GM10266 (cell line): ENCODE measurements around the gene ITGB6.

ENCODE experiments used
- DNase-seq: peaks from one replicate; pipeline ENCODE4 v3.0.0; 2012; ENCODE audit errors: extremely low spot score
- TF ChIP-seq, protein P1 (sequence below): IDR thresholded peaks from 2 replicates; pipeline ENCODE4 v1.5.1; 2012; ENCODE audit warnings: mild to moderate bottlenecking, low read depth; ENCODE audit not compliant: control insufficient read depth, insufficient read depth; ENCODE audit errors: missing control alignments

The ITGB6 gene

DNA sequence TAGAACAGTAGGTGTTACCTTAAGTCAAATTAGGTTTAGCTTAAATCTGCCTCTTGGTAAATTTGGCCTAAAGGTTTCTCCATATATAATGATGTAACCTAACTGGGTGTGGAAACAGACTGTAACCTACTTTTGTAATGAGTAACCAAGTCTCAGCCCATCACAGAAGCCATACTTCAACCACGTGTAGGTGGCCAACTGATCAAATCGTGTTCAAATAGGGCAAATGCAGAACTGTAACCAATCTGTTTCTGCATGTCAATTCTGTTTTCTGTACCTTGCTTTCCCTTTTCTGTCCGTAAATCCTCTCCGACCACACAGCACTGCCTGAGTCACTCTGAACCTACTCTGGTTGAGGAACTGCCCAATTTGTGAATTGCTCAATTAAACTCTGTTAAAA, 103.7 kb downstream of the ITGB6 start:
- TF ChIP-seq, protein P1, sequence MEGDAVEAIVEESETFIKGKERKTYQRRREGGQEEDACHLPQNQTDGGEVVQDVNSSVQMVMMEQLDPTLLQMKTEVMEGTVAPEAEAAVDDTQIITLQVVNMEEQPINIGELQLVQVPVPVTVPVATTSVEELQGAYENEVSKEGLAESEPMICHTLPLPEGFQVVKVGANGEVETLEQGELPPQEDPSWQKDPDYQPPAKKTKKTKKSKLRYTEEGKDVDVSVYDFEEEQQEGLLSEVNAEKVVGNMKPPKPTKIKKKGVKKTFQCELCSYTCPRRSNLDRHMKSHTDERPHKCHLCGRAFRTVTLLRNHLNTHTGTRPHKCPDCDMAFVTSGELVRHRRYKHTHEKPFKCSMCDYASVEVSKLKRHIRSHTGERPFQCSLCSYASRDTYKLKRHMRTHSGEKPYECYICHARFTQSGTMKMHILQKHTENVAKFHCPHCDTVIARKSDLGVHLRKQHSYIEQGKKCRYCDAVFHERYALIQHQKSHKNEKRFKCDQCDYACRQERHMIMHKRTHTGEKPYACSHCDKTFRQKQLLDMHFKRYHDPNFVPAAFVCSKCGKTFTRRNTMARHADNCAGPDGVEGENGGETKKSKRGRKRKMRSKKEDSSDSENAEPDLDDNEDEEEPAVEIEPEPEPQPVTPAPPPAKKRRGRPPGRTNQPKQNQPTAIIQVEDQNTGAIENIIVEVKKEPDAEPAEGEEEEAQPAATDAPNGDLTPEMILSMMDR = no peak
- DNase-seq = no peak

DNA sequence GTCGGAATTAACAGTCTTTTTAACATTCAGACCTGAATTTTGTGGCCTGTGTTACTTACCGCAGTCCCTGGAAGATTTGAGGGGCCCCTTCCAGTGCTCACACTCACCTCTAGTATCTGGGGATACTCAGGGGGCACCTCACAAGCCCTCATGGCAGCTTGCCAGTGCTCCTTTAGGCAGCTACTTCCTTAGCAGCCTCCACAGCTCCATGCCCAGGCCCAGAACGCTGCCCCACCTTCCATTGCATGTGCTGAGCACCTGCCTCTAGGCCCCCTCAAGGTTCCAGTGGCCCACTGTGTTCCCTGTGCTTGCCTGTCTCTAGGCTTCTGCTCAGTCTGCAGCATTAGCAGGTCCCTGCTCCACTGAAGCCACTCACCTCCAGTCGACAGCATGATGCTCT, 107.6 kb downstream of the ITGB6 start:
- TF ChIP-seq, protein P1 = no peak

DNA sequence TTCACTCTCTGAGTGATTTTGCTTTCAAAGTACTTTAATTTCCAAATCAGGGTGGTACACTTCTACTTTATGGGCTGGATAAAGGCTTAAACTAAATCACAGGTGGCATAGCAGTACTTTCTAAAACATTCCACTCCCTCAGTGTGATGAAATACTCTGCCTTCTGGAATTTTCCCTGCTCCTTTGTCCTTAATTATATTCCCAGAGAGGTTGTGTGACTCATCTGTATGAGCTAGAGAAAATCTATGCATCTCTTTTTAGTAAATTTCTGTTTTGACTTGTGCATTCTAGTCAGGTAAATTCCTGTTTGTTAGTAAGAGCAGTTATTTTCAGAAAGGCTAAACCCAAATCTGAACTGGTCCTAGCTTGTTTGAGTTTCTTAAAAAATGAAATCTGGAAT, 108.7 kb downstream of the ITGB6 start:
- no peak for DNase-seq
- TF ChIP-seq, protein P1 = no peak

More for the DNA sequence above, 107.6 kb downstream of the ITGB6 start:
- no peak for DNase-seq

DNA sequence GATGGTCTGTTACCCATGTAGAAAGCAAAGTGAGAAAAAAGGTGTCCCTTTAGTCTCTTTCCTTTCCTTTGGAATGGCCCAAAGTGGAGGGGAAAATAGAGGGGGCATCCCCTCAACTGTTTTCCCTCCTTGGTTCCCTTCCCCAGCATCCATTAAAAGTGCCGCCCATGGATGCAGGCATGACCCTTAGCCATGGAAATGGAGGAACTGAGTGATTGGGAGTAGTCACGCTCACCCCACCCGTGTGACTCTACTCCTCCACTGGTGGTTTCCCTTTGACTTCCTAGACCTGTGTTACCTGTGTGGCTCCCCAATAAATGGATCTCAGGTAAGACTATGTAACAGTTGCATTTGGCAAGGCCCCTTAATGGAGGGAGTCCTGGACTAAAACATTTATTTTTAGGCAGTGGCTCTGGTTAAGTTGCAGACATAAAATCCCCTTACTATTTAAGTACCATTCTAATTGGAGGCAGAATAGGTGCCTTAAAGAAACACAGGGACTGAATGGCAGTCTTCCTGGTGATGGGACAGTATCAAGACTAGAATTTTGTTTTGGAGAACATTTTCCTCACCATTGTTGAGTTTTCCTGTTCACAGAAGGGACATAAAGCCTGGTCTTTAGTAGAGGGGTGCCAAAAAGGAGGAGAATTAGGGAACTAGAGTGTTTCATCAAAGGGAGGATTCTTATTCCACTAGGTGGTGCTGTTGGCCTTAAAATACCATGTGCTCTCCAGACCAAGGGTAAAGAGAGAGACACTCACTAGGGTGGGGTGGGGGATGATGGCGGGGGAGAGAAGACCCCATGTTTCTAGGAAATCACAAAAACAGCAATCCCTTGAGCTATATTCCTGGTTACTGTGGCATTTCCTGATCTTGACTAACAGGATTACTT, 112.0 kb downstream of the ITGB6 start:
- TF ChIP-seq, protein P1 = no peak
- no peak for DNase-seq

DNA sequence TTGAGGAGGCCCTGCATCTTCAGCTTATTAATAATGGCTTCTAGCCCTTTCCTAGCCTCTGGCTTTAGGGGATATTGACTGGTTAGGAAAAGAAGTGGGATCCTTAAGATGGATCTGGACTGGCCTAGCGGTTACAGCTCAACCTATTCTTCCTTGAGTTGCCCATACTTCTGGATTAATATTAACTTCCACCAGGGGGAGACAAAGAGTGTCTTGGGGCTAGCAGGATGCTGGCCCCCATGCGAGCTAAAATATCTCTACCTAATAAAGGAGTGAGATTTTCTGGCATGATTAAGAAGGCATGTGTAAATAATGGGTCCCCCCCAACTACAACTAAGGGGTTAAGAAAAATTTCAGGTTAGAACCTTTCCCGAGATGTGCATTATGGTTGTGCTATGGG, 114.4 kb downstream of the ITGB6 start:
- TF ChIP-seq, protein P1 = no peak
- no peak for DNase-seq

DNA sequence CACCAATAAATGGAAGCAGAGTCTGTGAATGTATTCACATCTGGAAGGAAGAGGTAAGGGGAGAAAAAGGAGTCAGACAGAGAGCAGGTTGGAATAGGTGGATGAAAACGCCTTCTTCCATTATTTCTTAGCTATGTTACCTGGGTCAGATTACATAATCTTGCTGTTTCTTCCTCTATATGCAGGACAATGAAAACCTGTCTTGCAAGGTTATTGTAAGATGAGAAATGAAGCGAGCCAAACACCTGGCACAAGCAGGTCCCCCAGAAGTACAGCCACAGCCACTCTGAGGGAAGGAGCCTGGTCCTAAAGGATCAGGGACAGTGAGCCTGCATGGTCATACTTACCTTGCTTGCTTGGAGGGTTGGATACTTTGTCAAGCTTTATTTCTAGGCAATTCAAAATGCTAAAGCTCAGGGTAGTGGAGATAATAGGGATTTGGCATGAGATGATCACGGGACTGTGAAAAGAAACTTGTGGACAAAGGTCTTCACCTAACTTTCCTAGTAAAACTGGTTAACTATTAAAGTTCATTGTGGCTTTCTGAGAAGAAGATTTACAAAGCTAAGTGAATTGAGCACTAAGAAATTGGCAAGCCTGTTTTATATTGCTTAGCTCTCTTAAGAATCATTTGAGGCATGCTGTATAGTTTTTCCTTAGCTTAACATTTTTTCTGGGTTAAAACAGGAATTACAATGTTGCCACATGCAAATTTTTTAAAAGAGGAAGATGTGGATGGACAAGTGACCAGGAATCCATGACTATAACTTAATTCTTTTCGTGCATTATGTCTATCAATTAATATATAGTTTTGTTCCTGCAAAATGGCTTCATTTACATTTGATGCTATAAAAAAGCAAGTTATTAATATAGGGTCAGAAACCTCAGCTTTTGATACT, 121.9 kb downstream of the ITGB6 start:
- TF ChIP-seq, protein P1 = no peak

More for the DNA sequence above, 121.9 kb downstream of the ITGB6 start:
- no peak for DNase-seq
